Measurements from ENCODE around the gene ATF4.

The ATF4 gene

GRCh38 chr22:39569066-39569465 lies 48.7 kb downstream of the ATF4 start:
- H3K4me3 ChIP-seq (ENCODE audit: insufficient read depth, low read length, poor library complexity, severe bottlenecking): no peak overlapping the region
- no peak overlapping the region for H3K9ac ChIP-seq (ENCODE audit: low read length)
- no peaks in the 10 kb centered on the region for H3K9me2 ChIP-seq (replicated peaks; ENCODE audit: insufficient read depth, low read length)
- no peak overlapping the region for H3K27ac ChIP-seq (ENCODE audit: low read depth, low read length)
- H3K79me2 ChIP-seq (ENCODE audit: insufficient read depth, low read length): no peaks in the 10 kb centered on the region
- no peaks in the 10 kb centered on the region for H3F3A ChIP-seq (ENCODE audit: insufficient read depth)
- peaks cover 7% of the 10 kb centered on the region; the same call in 1 of the 2 replicates for H3K9me3 ChIP-seq (ENCODE audit: insufficient read depth, low read length)
- TF ChIP-seq EZH2phosphoT487 (conservative IDR thresholded peaks at IDR 0.05; ENCODE audit: low read length) (no peak), CTCF (IDR thresholded peaks at IDR 0.05; ENCODE audit: insufficient read depth, low read length, poor library complexity, severe bottlenecking) (no peak)
- H3K27me3 ChIP-seq (ENCODE audit: low read length): no peaks in the 10 kb centered on the region
- H3K36me3 ChIP-seq (ENCODE audit: low read length): no peaks in the 10 kb centered on the region
- H2AFZ ChIP-seq (ENCODE audit: low read depth, low read length, severe bottlenecking): no peak overlapping the region
- no peaks in the 10 kb centered on the region for H4K20me1 ChIP-seq (ENCODE audit: low read depth, low read length)
- no peak overlapping the region for H3K4me2 ChIP-seq (ENCODE audit: low read depth, low read length, poor library complexity, severe bottlenecking)

- H3K9me2 ChIP-seq (replicated peaks; ENCODE audit: insufficient read depth, low read length): no peaks in the 10 kb centered on the region
- TF ChIP-seq EZH2phosphoT487 (conservative IDR thresholded peaks at IDR 0.05; ENCODE audit: low read length): no peak
- TF ChIP-seq CTCF (IDR thresholded peaks at IDR 0.05; ENCODE audit: insufficient read depth, low read length, poor library complexity, severe bottlenecking): no peak
- no peak overlapping the region for H2AFZ ChIP-seq (ENCODE audit: low read depth, low read length, severe bottlenecking)
- H4K20me1 ChIP-seq (ENCODE audit: low read depth, low read length): no peaks in the 10 kb centered on the region
- peaks cover 6% of the 10 kb centered on the region; the same call in 1 of the 2 replicates for H3K9me3 ChIP-seq (ENCODE audit: insufficient read depth, low read length)
- H3K27me3 ChIP-seq (ENCODE audit: low read length): no peaks in the 10 kb centered on the region
- H3K9ac ChIP-seq (ENCODE audit: low read length): no peak overlapping the region
- no peaks in the 10 kb centered on the region for H3F3A ChIP-seq (ENCODE audit: insufficient read depth)
- no peaks in the 10 kb centered on the region for H3K79me2 ChIP-seq (ENCODE audit: insufficient read depth, low read length)
- H3K4me3 ChIP-seq (ENCODE audit: insufficient read depth, low read length, poor library complexity, severe bottlenecking): no peak overlapping the region
- no peak overlapping the region for H3K4me2 ChIP-seq (ENCODE audit: low read depth, low read length, poor library complexity, severe bottlenecking)
- H3K36me3 ChIP-seq (ENCODE audit: low read length): no peaks in the 10 kb centered on the region
- no peak overlapping the region for H3K27ac ChIP-seq (ENCODE audit: low read depth, low read length)
Measured at GRCh38 chr22:39570226-39570625, 49.9 kb downstream of the ATF4 start.

- Histone ChIP-seq H3K27me3 (ENCODE audit: low read length) (no peaks in the 10 kb centered on the region), H3K9me2 (replicated peaks; ENCODE audit: insufficient read depth, low read length) (no peaks in the 10 kb centered on the region), H3K9me3 (ENCODE audit: insufficient read depth, low read length) (peaks cover 3% of the 10 kb centered on the region; the same call in 1 of the 2 replicates), H3K36me3 (ENCODE audit: low read length) (no peaks in the 10 kb centered on the region), H2AFZ (ENCODE audit: low read depth, low read length, severe bottlenecking) (no peak within 1 kb of the TSS), H4K20me1 (ENCODE audit: low read depth, low read length) (no peaks in the 10 kb centered on the region), H3K9ac (ENCODE audit: low read length) (no peak within 1 kb of the TSS), H3K4me3 (ENCODE audit: insufficient read depth, low read length, poor library complexity, severe bottlenecking) (no peak within 1 kb of the TSS), H3F3A (ENCODE audit: insufficient read depth) (no peaks in the 10 kb centered on the region), H3K79me2 (ENCODE audit: insufficient read depth, low read length) (no peaks in the 10 kb centered on the region), H3K4me2 (ENCODE audit: low read depth, low read length, poor library complexity, severe bottlenecking) (no peak within 1 kb of the TSS), H3K27ac (ENCODE audit: low read depth, low read length) (no peak within 1 kb of the TSS)
- TF ChIP-seq EZH2phosphoT487 (conservative IDR thresholded peaks at IDR 0.05; ENCODE audit: low read length): no peak
- TF ChIP-seq CTCF (IDR thresholded peaks at IDR 0.05; ENCODE audit: insufficient read depth, low read length, poor library complexity, severe bottlenecking): no peak
Measured at GRCh38 chr22:39570665-39571064, 50.3 kb downstream of the ATF4 start, which contains the start of gene CACNA1I. Gene CACNA1I (plus strand): TSS chr22:39570753. CDS start chr22:39570753, 0 bp downstream.

Measured in SU-DHL-6 (cell line).